GM12873 (cell line): ENCODE measurements around the gene TLE1.

Experiments
- TF ChIP-seq, protein P1 (sequence below): IDR thresholded peaks from 2 replicates; pipeline ENCODE4 v1.5.1; 2012; ENCODE audit warnings: low read depth, mild to moderate bottlenecking, moderate library complexity, low read length, control low read depth; ENCODE audit not compliant: insufficient read depth; ENCODE audit errors: missing control alignments

The TLE1 gene

DNA sequence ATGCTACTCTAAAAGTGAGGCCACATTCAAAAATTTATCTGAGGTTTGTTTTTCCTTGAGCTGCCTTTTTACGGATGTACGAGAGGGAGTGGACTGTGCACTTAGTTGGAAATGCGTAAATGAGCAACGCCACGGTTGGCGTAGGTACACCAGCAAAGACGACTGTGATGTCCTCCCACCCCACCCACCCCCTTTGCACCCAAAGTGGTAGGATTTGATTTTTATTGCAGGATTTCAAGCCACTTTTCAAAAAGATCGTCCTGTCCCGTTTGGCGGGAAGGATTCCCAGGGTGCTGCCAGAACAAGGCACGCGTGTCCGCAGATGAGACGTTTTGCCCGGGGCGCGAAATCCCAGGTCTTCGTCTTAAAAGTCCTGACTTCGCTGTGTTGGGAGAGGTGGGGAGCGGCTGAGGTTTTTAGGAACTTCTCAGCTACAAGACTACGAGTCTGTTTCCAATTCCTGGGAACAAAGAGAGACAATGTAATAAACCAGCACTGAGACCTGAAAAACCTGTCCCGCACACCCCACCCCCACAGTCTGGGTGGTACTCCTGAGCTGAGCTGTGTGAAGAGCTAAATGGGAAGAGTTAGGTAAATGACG is 1.0 kb upstream of the TLE1 start:
- TF ChIP-seq, protein P1, sequence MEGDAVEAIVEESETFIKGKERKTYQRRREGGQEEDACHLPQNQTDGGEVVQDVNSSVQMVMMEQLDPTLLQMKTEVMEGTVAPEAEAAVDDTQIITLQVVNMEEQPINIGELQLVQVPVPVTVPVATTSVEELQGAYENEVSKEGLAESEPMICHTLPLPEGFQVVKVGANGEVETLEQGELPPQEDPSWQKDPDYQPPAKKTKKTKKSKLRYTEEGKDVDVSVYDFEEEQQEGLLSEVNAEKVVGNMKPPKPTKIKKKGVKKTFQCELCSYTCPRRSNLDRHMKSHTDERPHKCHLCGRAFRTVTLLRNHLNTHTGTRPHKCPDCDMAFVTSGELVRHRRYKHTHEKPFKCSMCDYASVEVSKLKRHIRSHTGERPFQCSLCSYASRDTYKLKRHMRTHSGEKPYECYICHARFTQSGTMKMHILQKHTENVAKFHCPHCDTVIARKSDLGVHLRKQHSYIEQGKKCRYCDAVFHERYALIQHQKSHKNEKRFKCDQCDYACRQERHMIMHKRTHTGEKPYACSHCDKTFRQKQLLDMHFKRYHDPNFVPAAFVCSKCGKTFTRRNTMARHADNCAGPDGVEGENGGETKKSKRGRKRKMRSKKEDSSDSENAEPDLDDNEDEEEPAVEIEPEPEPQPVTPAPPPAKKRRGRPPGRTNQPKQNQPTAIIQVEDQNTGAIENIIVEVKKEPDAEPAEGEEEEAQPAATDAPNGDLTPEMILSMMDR: no peak

DNA sequence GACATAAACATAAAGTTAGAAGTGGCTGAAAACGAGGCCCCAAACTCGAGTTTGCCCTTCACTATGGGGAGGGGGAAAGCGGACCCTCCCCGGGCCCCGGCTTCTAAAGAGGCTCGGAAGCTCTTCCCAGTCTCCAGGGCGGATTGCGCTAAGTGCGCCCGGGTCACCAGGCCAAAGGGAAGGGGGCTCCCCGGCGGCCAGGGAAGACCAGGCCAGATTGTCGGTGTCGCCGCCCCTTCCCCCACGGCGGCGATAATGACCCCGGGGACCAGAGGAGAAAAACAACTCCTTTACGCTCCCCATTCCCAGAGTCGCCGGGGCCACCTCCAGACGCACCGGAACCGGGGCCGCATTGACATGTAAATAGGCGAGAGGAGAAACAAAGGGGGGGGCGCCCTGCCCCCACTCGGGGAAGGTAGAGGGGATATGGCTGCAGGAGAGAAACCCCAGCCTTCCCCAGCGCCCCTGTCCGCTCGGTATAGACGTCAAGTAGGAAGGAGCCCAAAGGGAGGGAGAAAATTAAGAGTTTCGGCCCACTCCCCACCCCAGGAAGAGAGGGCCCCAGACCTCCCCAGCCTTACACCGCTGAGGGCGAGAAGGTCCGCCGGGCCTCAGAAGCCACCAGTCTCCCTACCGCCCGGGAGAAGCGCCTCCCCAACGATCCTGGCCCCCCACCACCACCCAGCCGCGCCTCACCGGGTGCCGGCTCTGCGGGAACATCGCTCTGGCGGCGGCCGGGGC is 1.7 kb downstream of the TLE1 start:
- TF ChIP-seq, protein P1: no peak

DNA sequence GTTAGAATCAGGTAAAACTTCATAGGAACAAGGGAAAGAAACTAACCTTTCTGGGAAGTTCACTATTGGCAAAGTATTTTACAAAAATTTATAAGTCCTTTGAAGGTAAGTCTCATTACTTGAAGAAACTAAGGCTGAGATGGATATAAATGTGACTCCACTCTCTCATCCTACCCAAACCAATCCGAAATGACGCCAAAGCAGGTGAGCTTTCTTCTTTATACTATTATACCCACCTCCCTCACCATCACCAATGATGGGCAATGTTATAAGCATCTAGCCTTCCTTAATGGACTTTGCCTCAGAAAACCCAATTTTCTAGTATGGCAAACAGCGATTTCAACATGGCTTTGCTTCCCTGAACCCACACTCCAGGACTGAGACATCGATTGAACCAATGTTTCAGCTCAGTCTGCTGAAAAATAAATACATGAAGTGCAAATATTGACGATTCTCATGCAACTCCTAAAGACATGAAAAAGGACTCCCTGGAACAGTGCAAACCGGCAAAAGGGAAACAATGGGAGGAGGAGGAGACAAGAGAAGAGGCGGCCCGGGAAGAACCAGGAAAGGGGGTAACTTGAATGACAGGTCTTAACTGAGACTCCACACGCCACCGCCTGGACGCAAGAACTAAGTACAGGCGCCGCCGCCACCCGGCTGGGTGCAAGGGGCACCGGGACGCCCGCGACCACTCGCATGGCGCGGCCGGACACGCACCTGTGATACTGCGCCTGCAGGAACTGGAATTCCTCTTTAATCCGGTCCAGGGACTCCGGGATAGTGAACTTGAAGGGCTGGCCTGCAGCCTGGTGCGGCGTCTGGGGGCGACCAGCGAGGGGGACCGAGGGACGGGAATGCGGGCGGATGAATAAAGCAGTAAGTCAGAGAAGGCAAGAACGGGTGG is 2.5 kb downstream of the TLE1 start:
- TF ChIP-seq, protein P1: no peak

DNA sequence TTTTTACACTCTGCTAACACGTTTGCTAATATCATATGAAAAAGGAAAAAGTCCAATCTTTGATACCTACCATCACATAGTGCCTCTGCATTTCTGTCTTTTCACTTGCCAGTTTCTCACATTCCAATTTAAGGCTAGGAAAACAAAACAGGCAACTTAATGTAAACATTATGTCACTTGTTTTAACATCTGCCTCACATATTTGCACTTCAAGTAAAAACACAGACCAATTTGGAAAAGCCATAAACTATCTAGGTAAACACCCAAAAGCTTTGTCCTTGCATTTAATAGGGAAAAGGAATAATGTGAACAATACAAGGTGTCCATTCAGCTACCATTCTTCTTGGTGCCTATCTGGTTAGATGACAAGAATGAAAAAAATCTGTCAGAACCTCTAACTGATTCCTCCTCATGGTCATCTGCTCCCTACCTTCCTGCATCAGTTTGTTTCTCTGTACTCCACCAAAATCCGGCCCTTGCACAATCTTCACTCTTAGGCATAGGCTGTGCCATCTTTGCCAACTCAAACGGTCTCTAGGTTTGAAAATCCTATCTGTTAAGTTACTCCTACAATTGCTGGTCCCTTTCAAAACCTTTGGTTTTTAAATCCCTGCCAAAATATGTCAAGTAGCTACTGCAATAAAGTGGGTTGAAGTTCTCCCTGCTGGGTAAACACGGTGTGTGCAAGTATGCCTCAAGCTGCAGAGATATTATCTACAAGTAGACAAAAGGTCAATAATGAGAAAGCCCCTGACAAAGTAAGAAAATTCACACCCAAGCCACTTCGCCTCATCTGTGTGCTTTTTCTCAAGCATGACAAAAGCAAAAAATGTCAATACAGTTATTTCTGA is 3.4 kb downstream of the TLE1 start:
- TF ChIP-seq, protein P1: no peak

DNA sequence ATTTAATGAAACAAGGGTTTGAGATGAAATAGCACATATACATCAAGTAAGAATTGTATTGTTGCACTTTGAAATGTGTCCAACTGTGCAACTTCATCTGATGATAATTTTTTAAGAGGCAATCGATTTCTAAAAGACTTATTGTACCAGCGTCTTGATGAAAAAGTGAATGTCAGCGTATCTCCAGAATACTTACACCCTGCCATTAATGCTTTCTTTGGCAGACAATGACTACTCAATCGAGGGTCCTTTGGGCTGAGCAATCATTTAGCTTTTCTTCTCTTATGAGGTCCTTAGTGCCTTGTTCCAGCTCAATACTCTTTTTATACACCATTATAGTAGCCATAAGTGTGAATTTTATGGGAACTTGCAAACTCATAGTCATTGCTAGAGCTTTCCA is 4.7 kb downstream of the TLE1 start:
- TF ChIP-seq, protein P1: no peak

DNA sequence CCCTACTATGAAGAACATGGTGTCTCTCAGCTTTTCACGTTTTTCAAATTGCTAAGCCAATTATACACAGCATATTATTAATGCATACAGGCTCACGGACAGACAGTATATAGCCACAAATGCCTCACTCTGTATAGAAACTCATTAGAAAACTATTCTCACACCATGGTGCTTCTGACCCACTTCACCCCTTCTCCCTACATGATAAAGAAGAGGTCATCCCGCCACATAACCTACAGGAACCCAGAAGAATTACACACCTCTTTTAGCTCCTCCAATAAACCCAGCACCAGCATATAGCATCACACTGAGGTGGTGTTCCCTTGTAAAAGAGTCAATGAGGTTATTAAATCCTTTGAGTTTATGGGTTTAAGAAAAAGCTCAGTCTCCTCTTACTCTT is 5.6 kb downstream of the TLE1 start:
- TF ChIP-seq, protein P1: no peak
